ENCODE results near the gene CRYBG3.

Gene CRYBG3

GRCh38 chr3:97970956-97971620, 149.3 kb downstream of the CRYBG3 start:
- Histone ChIP-seq H3K4me3 (ENCODE audit: low read length) (no peak overlapping the region), H2BK15ac (replicated peaks; ENCODE audit: low read depth) (no peak overlapping the region)

GRCh38 chr3:97971679-97972567, 150.1 kb downstream of the CRYBG3 start, which contains the start of gene RIOX2:
Gene RIOX2, minus strand, starts transcription at chr3:97972431. Its CDS starts 4,838 bp downstream, at chr3:97967593.
- Histone ChIP-seq H3K4ac (ENCODE audit: low read depth, low read length) (no peak within 1 kb of the TSS), H4K5ac (ENCODE audit: low read length) (no peak within 1 kb of the TSS), H3K4me1 (ENCODE audit: control insufficient read depth, low read depth, low read length) (no peaks in the 10 kb centered on the region), H3K4me2 (ENCODE audit: low read length) (peak within 1 kb of the TSS; percentile 89), H3K79me1 (ENCODE audit: low read length) (peaks cover 2% of the 10 kb centered on the region), H3K27me3 (ENCODE audit: insufficient read depth, low read length, poor library complexity) (no peaks in the 10 kb centered on the region), H3K9ac (ENCODE audit: low read length) (peak within 1 kb of the TSS; percentile 80), H2BK15ac (replicated peaks; ENCODE audit: low read depth) (no peak within 1 kb of the TSS), H3K79me2 (ENCODE audit: control insufficient read depth, insufficient read depth, low read length) (no peaks in the 10 kb centered on the region), H3K27ac (ENCODE audit: low read depth, low read length) (no peak within 1 kb of the TSS), H2BK120ac (ENCODE audit: low read depth, low read length) (no peak within 1 kb of the TSS), H3K36me3 (ENCODE audit: control insufficient read depth, insufficient read depth, low read length) (no peaks in the 10 kb centered on the region), H3K56ac (ENCODE audit: low read length) (peak within 1 kb of the TSS; percentile 90), H3K23ac (ENCODE audit: low read length) (peak within 1 kb of the TSS; percentile 99), H4K8ac (ENCODE audit: low read depth, low read length) (no peak within 1 kb of the TSS), H2BK5ac (ENCODE audit: low read length) (no peak within 1 kb of the TSS), H3K4me3 (ENCODE audit: low read length) (peak within 1 kb of the TSS; percentile 66), H3K18ac (ENCODE audit: low read length) (peak within 1 kb of the TSS; percentile 76), H2AK5ac (ENCODE audit: low read length) (no peak within 1 kb of the TSS)
- DNase-seq: peak; percentile 87
- no CpG with 5 or more reads among the region's 82 CpGs for WGBS (ENCODE audit: extremely low coverage, insufficient coverage, low lambda C conversion rate)

More at GRCh38 chr3:97970956-97971620, 149.3 kb downstream of the CRYBG3 start:
- Histone ChIP-seq H2BK5ac (ENCODE audit: low read length) (no peak overlapping the region), H3K18ac (ENCODE audit: low read length) (no peak overlapping the region), H2BK120ac (ENCODE audit: low read depth, low read length) (no peak overlapping the region), H3K4me1 (ENCODE audit: control insufficient read depth, low read depth, low read length) (no peaks in the 10 kb centered on the region), H3K23ac (ENCODE audit: low read length) (no peak overlapping the region), H3K9ac (ENCODE audit: low read length) (peak overlapping the region; percentile 80), H2AK5ac (ENCODE audit: low read length) (no peak overlapping the region), H3K27me3 (ENCODE audit: insufficient read depth, low read length, poor library complexity) (no peaks in the 10 kb centered on the region), H3K56ac (ENCODE audit: low read length) (peak overlapping the region; percentile 90), H4K8ac (ENCODE audit: low read depth, low read length) (no peak overlapping the region), H3K4ac (ENCODE audit: low read depth, low read length) (no peak overlapping the region), H3K27ac (ENCODE audit: low read depth, low read length) (no peak overlapping the region), H4K5ac (ENCODE audit: low read length) (no peak overlapping the region), H3K79me1 (ENCODE audit: low read length) (peaks cover 2% of the 10 kb centered on the region), H3K79me2 (ENCODE audit: control insufficient read depth, insufficient read depth, low read length) (no peaks in the 10 kb centered on the region), H3K4me2 (ENCODE audit: low read length) (peak overlapping the region; percentile 89), H3K36me3 (ENCODE audit: control insufficient read depth, insufficient read depth, low read length) (no peaks in the 10 kb centered on the region)
- WGBS (ENCODE audit: extremely low coverage, insufficient coverage, low lambda C conversion rate): no CpG with 5 or more reads among the region's 9 CpGs
- no peak for DNase-seq

- Histone ChIP-seq H3K27ac (ENCODE audit: low read depth, low read length) (no peak overlapping the region), H3K4me2 (ENCODE audit: low read length) (no peak overlapping the region), H2BK120ac (ENCODE audit: low read depth, low read length) (no peak overlapping the region), H3K23ac (ENCODE audit: low read length) (no peak overlapping the region), H3K56ac (ENCODE audit: low read length) (no peak overlapping the region), H4K5ac (ENCODE audit: low read length) (no peak overlapping the region), H3K4me3 (ENCODE audit: low read length) (no peak overlapping the region), H2BK15ac (replicated peaks; ENCODE audit: low read depth) (no peak overlapping the region), H3K9ac (ENCODE audit: low read length) (no peak overlapping the region), H3K79me2 (ENCODE audit: control insufficient read depth, insufficient read depth, low read length) (no peaks in the 10 kb centered on the region), H3K36me3 (ENCODE audit: control insufficient read depth, insufficient read depth, low read length) (no peaks in the 10 kb centered on the region), H4K8ac (ENCODE audit: low read depth, low read length) (no peak overlapping the region), H2AK5ac (ENCODE audit: low read length) (no peak overlapping the region), H3K18ac (ENCODE audit: low read length) (no peak overlapping the region), H2BK5ac (ENCODE audit: low read length) (no peak overlapping the region), H3K27me3 (ENCODE audit: insufficient read depth, low read length, poor library complexity) (no peaks in the 10 kb centered on the region), H3K79me1 (ENCODE audit: low read length) (no peaks in the 10 kb centered on the region), H3K4ac (ENCODE audit: low read depth, low read length) (no peak overlapping the region), H3K4me1 (ENCODE audit: control insufficient read depth, low read depth, low read length) (no peaks in the 10 kb centered on the region)
- WGBS (ENCODE audit: extremely low coverage, insufficient coverage, low lambda C conversion rate): no CpG with 5 or more reads among the region's 9 CpGs
- no peak for DNase-seq
Observed at GRCh38 chr3:97972976-97973375, 151.2 kb downstream of the CRYBG3 start.

GRCh38 chr3:97974996-97975395, 153.2 kb downstream of the CRYBG3 start:
- Histone ChIP-seq H2AK5ac (ENCODE audit: low read length) (no peak overlapping the region), H3K4me1 (ENCODE audit: control insufficient read depth, low read depth, low read length) (no peaks in the 10 kb centered on the region), H3K9ac (ENCODE audit: low read length) (no peak overlapping the region), H4K5ac (ENCODE audit: low read length) (no peak overlapping the region), H3K4me2 (ENCODE audit: low read length) (no peak overlapping the region), H3K79me1 (ENCODE audit: low read length) (no peaks in the 10 kb centered on the region), H3K4ac (ENCODE audit: low read depth, low read length) (no peak overlapping the region), H3K18ac (ENCODE audit: low read length) (no peak overlapping the region), H2BK5ac (ENCODE audit: low read length) (no peak overlapping the region), H3K27ac (ENCODE audit: low read depth, low read length) (no peak overlapping the region), H3K23ac (ENCODE audit: low read length) (no peak overlapping the region), H2BK120ac (ENCODE audit: low read depth, low read length) (no peak overlapping the region), H4K8ac (ENCODE audit: low read depth, low read length) (no peak overlapping the region), H3K56ac (ENCODE audit: low read length) (no peak overlapping the region), H3K27me3 (ENCODE audit: insufficient read depth, low read length, poor library complexity) (no peaks in the 10 kb centered on the region), H3K36me3 (ENCODE audit: control insufficient read depth, insufficient read depth, low read length) (no peaks in the 10 kb centered on the region), H2BK15ac (replicated peaks; ENCODE audit: low read depth) (no peak overlapping the region), H3K4me3 (ENCODE audit: low read length) (no peak overlapping the region), H3K79me2 (ENCODE audit: control insufficient read depth, insufficient read depth, low read length) (no peaks in the 10 kb centered on the region)
- WGBS (ENCODE audit: extremely low coverage, insufficient coverage, low lambda C conversion rate): no CpG with 5 or more reads among the region's 3 CpGs
- DNase-seq: no peak

GRCh38 chr3:97975466-97975865, 153.7 kb downstream of the CRYBG3 start:
- no peak overlapping the region for H2AK5ac ChIP-seq (ENCODE audit: low read length)
- H3K79me2 ChIP-seq (ENCODE audit: control insufficient read depth, insufficient read depth, low read length): no peaks in the 10 kb centered on the region
- no peaks in the 10 kb centered on the region for H3K79me1 ChIP-seq (ENCODE audit: low read length)
- no peak overlapping the region for H3K18ac ChIP-seq (ENCODE audit: low read length)
- H3K27ac ChIP-seq (ENCODE audit: low read depth, low read length): no peak overlapping the region
- no peak overlapping the region for H2BK5ac ChIP-seq (ENCODE audit: low read length)
- no peak overlapping the region for H3K4ac ChIP-seq (ENCODE audit: low read depth, low read length)
- no peak overlapping the region for H4K8ac ChIP-seq (ENCODE audit: low read depth, low read length)
- no CpG with 5 or more reads among the region's 1 CpG for WGBS (ENCODE audit: extremely low coverage, insufficient coverage, low lambda C conversion rate)
- no peaks in the 10 kb centered on the region for H3K36me3 ChIP-seq (ENCODE audit: control insufficient read depth, insufficient read depth, low read length)
- H4K5ac ChIP-seq (ENCODE audit: low read length): no peak overlapping the region
- H3K9ac ChIP-seq (ENCODE audit: low read length): no peak overlapping the region
- DNase-seq: no peak
- H2BK120ac ChIP-seq (ENCODE audit: low read depth, low read length): no peak overlapping the region
- no peak overlapping the region for H2BK15ac ChIP-seq (replicated peaks; ENCODE audit: low read depth)
- no peak overlapping the region for H3K23ac ChIP-seq (ENCODE audit: low read length)
- H3K4me3 ChIP-seq (ENCODE audit: low read length): no peak overlapping the region
- no peaks in the 10 kb centered on the region for H3K4me1 ChIP-seq (ENCODE audit: control insufficient read depth, low read depth, low read length)
- no peaks in the 10 kb centered on the region for H3K27me3 ChIP-seq (ENCODE audit: insufficient read depth, low read length, poor library complexity)
- no peak overlapping the region for H3K4me2 ChIP-seq (ENCODE audit: low read length)
- no peak overlapping the region for H3K56ac ChIP-seq (ENCODE audit: low read length)

Measured in mesendoderm (in vitro differentiated cells).